IMR-90 (cell line): ENCODE results near the gene PBX3. TPM values are rescaled to one million over a fixed set of nuclear protein-coding genes. Genes with fewer than 3 reads are reported as not detected.

Experiments
- ATAC-seq: fragments of 200-7000 bp; cut with Tn5 transposase; 2 replicates; pipeline ENCODE4 v1.9.1; 2020; ENCODE audit warnings: low read depth, mild to moderate bottlenecking, moderate library complexity
- BruUV-seq: library from RNA; stranded (reverse); fragments of 400-500 nt; replicated peaks from 2 replicates; lab custom pipeline; 2021; lab: Mats Ljungman, UMichigan
- CTCF ChIA-PET: fragments of 300-600 bp; formaldehyde crosslinking; extraction: SDS; loops from one replicate; lab custom pipeline; 2021; ENCODE audit warnings: antibody characterized with exemption; lab: Yijun Ruan, JAX
- POLR2A ChIA-PET: fragments of 300-600 bp; sonication (Branson Sonifier 250); formaldehyde crosslinking; loops from one replicate; lab custom pipeline; 2022; ENCODE audit warnings: antibody characterized with exemption; ENCODE audit not compliant: unreplicated experiment; lab: Charles Lee
- DNase-seq: peaks from one replicate; pipeline ENCODE4 v3.0.0; 2013
- H2AFZ ChIP-seq: replicated peaks from 2 replicates; pipeline ENCODE3; 2013; ENCODE audit warnings: low read length, mild to moderate bottlenecking; ENCODE audit not compliant: poor library complexity
- H2AK5ac ChIP-seq: 2 replicates; pipeline ENCODE4 v1.6.1; 2013; ENCODE audit warnings: low read depth, low read length, inconsistent platforms
- H2AK9ac ChIP-seq: replicated peaks from 2 replicates; pipeline ENCODE3; 2013; ENCODE audit warnings: mild to moderate bottlenecking, low read depth, low read length, moderate library complexity; ENCODE audit not compliant: poor library complexity
- H2BK120ac ChIP-seq: 2 replicates; pipeline ENCODE4 v1.6.1; 2013; ENCODE audit warnings: low read depth, low read length, inconsistent platforms
- H2BK15ac ChIP-seq: 3 replicates; pipeline ENCODE4 v1.6.1; 2013; ENCODE audit warnings: low read depth, low read length, inconsistent platforms
- H2BK20ac ChIP-seq: 2 replicates; pipeline ENCODE4 v1.6.1; 2013; ENCODE audit warnings: low read depth, mild to moderate bottlenecking, inconsistent platforms, low read length, moderate library complexity
- H2BK5ac ChIP-seq: 2 replicates; pipeline ENCODE4 v1.6.1; 2013; ENCODE audit warnings: mild to moderate bottlenecking, low read depth, low read length, inconsistent platforms; ENCODE audit not compliant: poor library complexity, severe bottlenecking
- H3K14ac ChIP-seq: replicated peaks from 2 replicates; pipeline ENCODE4 v1.6.1; 2013; ENCODE audit warnings: low read depth, low read length, inconsistent platforms
- H3K18ac ChIP-seq: 2 replicates; pipeline ENCODE4 v1.6.1; 2013; ENCODE audit warnings: low read depth, low read length, control low read depth
- H3K23ac ChIP-seq: 2 replicates; pipeline ENCODE4 v1.6.1; 2013; ENCODE audit warnings: low read depth, low read length, inconsistent platforms
- H3K27ac ChIP-seq: 2 replicates; pipeline ENCODE4 v1.5.1; 2013; ENCODE audit warnings: mild to moderate bottlenecking, control low read depth, low read length; ENCODE audit not compliant: insufficient read depth
- H3K27me3 ChIP-seq: 2 replicates; pipeline ENCODE4 v1.6.1; 2013; ENCODE audit warnings: low read length; ENCODE audit not compliant: control insufficient read depth, insufficient read depth
- H3K36me3 ChIP-seq: 2 replicates; pipeline ENCODE4 v1.6.1; 2013; ENCODE audit warnings: low read length, mixed read lengths; ENCODE audit not compliant: control insufficient read depth, insufficient read depth
- H3K4ac ChIP-seq: 2 replicates; pipeline ENCODE4 v1.6.1; 2013; ENCODE audit warnings: low read depth, low read length, inconsistent platforms
- H3K4me1 ChIP-seq: 2 replicates; pipeline ENCODE4 v1.6.1; 2013; ENCODE audit warnings: low read length, mixed read lengths; ENCODE audit not compliant: control insufficient read depth, insufficient read depth
- H3K4me2 ChIP-seq: 2 replicates; pipeline ENCODE4 v1.6.1; 2013; ENCODE audit warnings: low read depth, mild to moderate bottlenecking, control low read depth, low read length, moderate library complexity
- H3K4me3 ChIP-seq: 2 replicates; pipeline ENCODE4 v1.5.1; 2013; ENCODE audit warnings: low read depth, mild to moderate bottlenecking, control low read depth, low read length, moderate library complexity; ENCODE audit not compliant: insufficient read depth
- H3K56ac ChIP-seq: 2 replicates; pipeline ENCODE4 v1.6.1; 2013; ENCODE audit warnings: low read length, inconsistent platforms; ENCODE audit not compliant: insufficient read depth; ENCODE audit errors: extremely low read depth
- H3K79me1 ChIP-seq, 2 experiments: 2 replicates each; pipeline ENCODE4 v1.6.1; 2013; ENCODE audit warnings: low read length in 2 of 2, inconsistent platforms in 1 of 2, low read depth in 1 of 2
- H3K9ac ChIP-seq: 2 replicates; pipeline ENCODE4 v1.6.1; 2013; ENCODE audit warnings: low read depth, low read length, control low read depth
- H3K9me1 ChIP-seq: 2 replicates; pipeline ENCODE4 v1.6.1; 2013; ENCODE audit warnings: low read length, inconsistent platforms; ENCODE audit not compliant: insufficient read depth
- H3K9me3 ChIP-seq: 2 replicates; pipeline ENCODE4 v1.6.1; 2013; ENCODE audit warnings: low read length; ENCODE audit not compliant: control insufficient read depth, insufficient read depth
- H4K20me1 ChIP-seq: 2 replicates; pipeline ENCODE4 v1.6.1; 2013; ENCODE audit warnings: low read length, inconsistent platforms; ENCODE audit not compliant: insufficient read depth
- H4K5ac ChIP-seq: 2 replicates; pipeline ENCODE4 v1.6.1; 2013; ENCODE audit warnings: mild to moderate bottlenecking, low read depth, low read length, control low read depth
- H4K8ac ChIP-seq, 2 experiments: 2 replicates each; pipeline ENCODE4 v1.6.1; 2013; ENCODE audit warnings: low read depth in 2 of 2, low read length in 2 of 2, control low read depth in 1 of 2, inconsistent platforms in 1 of 2
- H4K91ac ChIP-seq: 2 replicates; pipeline ENCODE4 v1.6.1; 2013; ENCODE audit warnings: low read depth, low read length, inconsistent platforms; ENCODE audit not compliant: insufficient read depth
- BHLHE40 ChIP-seq: fragments of 150-350 bp; IDR thresholded peaks from 2 replicates; pipeline ENCODE4 v1.6.1; 2016; ENCODE audit warnings: mild to moderate bottlenecking, low read depth, low read length
- CEBPB ChIP-seq: IDR thresholded peaks from 2 replicates; pipeline ENCODE4 v1.6.1; 2012; ENCODE audit warnings: low read depth, low read length, improper control_type of control experiment
- CHD1 ChIP-seq: IDR thresholded peaks from 2 replicates; pipeline ENCODE4 v1.6.1; 2012; ENCODE audit warnings: low read depth, low read length, improper control_type of control experiment
- ELK1 ChIP-seq: fragments of 150-350 bp; IDR thresholded peaks from 2 replicates; pipeline ENCODE4 v1.6.1; 2016; ENCODE audit warnings: low read depth, mild to moderate bottlenecking, low read length, moderate library complexity, borderline replicate concordance
- FOS ChIP-seq: fragments of 150-350 bp; IDR thresholded peaks from 2 replicates; pipeline ENCODE4 v1.6.1; 2016; ENCODE audit warnings: low read depth, low read length
- MAFK ChIP-seq: IDR thresholded peaks from 2 replicates; pipeline ENCODE4 v1.6.1; 2012; ENCODE audit warnings: low read depth, low read length, improper control_type of control experiment
- MAZ ChIP-seq: IDR thresholded peaks from 2 replicates; pipeline ENCODE4 v1.6.1; 2012; ENCODE audit warnings: low read depth, mild to moderate bottlenecking, low read length, improper control_type of control experiment, moderate library complexity, borderline replicate concordance
- MXI1 ChIP-seq: IDR thresholded peaks from 2 replicates; pipeline ENCODE4 v1.6.1; 2012; ENCODE audit warnings: low read depth, mild to moderate bottlenecking, low read length, moderate library complexity, borderline replicate concordance
- NFE2L2 ChIP-seq: fragments of 150-350 bp; IDR thresholded peaks from 2 replicates; pipeline ENCODE4 v1.6.1; 2016; ENCODE audit warnings: low read depth, mild to moderate bottlenecking, low read length
- POLR2A ChIP-seq: IDR thresholded peaks from 2 replicates; pipeline ENCODE4 v1.6.1; 2012; ENCODE audit warnings: mild to moderate bottlenecking, low read depth, low read length
- RAD21 ChIP-seq: IDR thresholded peaks from 2 replicates; pipeline ENCODE4 v1.6.1; 2012; ENCODE audit warnings: low read length, improper control_type of control experiment
- RCOR1 ChIP-seq: IDR thresholded peaks from 2 replicates; pipeline ENCODE4 v1.6.1; 2012; ENCODE audit warnings: mild to moderate bottlenecking, low read length, improper control_type of control experiment; ENCODE audit not compliant: insufficient replicate concordance
- RFX5 ChIP-seq: IDR thresholded peaks from 2 replicates; pipeline ENCODE4 v1.8.0; 2012; ENCODE audit warnings: low read depth, mild to moderate bottlenecking, low read length, moderate library complexity
- SMC3 ChIP-seq: fragments of 150-350 bp; IDR thresholded peaks from 2 replicates; pipeline ENCODE4 v1.6.1; 2016; ENCODE audit warnings: low read depth, mild to moderate bottlenecking, antibody characterized with exemption, low read length, moderate library complexity
- WGBS, 2 experiments: methylation state at CpG; one replicate each; pipeline versions ENCODE4 v1.1.5 to v1.1.7; 2013; ENCODE audit warnings: missing lambda C conversion rate in 2 of 2; ENCODE audit not compliant: insufficient read length in 1 of 2; ENCODE audit errors: extremely low coverage in 2 of 2; 5-methylcytosine and 5-hydroxymethylcytosine counted together
- dilution Hi-C: fragments of 300-500 bp; cut with HindIII; formaldehyde crosslinking; loops from one replicate; pipeline ENCODE4 v1.14.3; 2018; ENCODE audit warnings: low sequenced_read_pairs; ENCODE audit not compliant: unreplicated experiment
- in situ Hi-C: fragments of 300-500 bp; cut with MboI; formaldehyde crosslinking; loops from 3 replicates; pipeline ENCODE4 v1.14.3; 2019; ENCODE audit warnings: low sequenced_read_pairs, inconsistent platforms, mixed read lengths
- intact Hi-C: fragments of 100-400 bp; cut with micrococcal nuclease; formaldehyde crosslinking; loops from 2 replicates; pipeline ENCODE4 v1.10.0; 2022
- polyA plus RNA-seq, 3 experiments: library from polyadenylated mRNA; depleted of rRNA; stranded (reverse); fragments of >200 nt; gene quantifications; 2 replicates each; pipeline ENCODE4 v1.2.3, GENCODE V29; 2012; ENCODE audit warnings: low replicate concordance in 1 of 3
- total RNA-seq: library from RNA; depleted of rRNA; stranded (reverse); fragments of >200 nt; gene quantifications from 2 replicates; pipeline ENCODE4 v1.2.3, GENCODE V29; 2012
- TF ChIP-seq, protein P1 (sequence below): conservative IDR thresholded peaks from 2 replicates; pipeline ENCODE4 v1.5.1; 2012; ENCODE audit warnings: mild to moderate bottlenecking, low read depth, low read length, improper control_type of control experiment
- TF ChIP-seq, protein P2 (sequence below): fragments of 150-350 bp; IDR thresholded peaks from 2 replicates; pipeline ENCODE4 v1.6.1; 2017; ENCODE audit warnings: mild to moderate bottlenecking, antibody characterized with exemption, low read length, low read depth

The PBX3 gene
- total and polyA plus RNA-seq, 2 of the 4 experiments (the other 2 are of a cell fraction): 12.0 to 15.6 TPM

GRCh38 chr9:125755340-125755739 lies 8.2 kb downstream of the PBX3 start:
- BruUV-seq: no TSS peak
- intact Hi-C loops: loop anchor here (5.0 kb wide), 1 partner anchor 87 kb away; no protein-coding TSS in a partner anchor
- H4K5ac ChIP-seq: no peak overlapping the region
- no peak for TF ChIP-seq CEBPB
- TF ChIP-seq RCOR1: no peak
- TF ChIP-seq FOS: no peak
- TF ChIP-seq NFE2L2: no peak
- TF ChIP-seq MAZ: no peak
- TF ChIP-seq RFX5: no peak
- TF ChIP-seq, protein P1, sequence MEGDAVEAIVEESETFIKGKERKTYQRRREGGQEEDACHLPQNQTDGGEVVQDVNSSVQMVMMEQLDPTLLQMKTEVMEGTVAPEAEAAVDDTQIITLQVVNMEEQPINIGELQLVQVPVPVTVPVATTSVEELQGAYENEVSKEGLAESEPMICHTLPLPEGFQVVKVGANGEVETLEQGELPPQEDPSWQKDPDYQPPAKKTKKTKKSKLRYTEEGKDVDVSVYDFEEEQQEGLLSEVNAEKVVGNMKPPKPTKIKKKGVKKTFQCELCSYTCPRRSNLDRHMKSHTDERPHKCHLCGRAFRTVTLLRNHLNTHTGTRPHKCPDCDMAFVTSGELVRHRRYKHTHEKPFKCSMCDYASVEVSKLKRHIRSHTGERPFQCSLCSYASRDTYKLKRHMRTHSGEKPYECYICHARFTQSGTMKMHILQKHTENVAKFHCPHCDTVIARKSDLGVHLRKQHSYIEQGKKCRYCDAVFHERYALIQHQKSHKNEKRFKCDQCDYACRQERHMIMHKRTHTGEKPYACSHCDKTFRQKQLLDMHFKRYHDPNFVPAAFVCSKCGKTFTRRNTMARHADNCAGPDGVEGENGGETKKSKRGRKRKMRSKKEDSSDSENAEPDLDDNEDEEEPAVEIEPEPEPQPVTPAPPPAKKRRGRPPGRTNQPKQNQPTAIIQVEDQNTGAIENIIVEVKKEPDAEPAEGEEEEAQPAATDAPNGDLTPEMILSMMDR: no peak
- TF ChIP-seq MXI1: no peak
- no peak for TF ChIP-seq ELK1
- no peak for TF ChIP-seq POLR2A
- no peak for TF ChIP-seq CHD1
- no peak for TF ChIP-seq BHLHE40
- TF ChIP-seq, protein P2, sequence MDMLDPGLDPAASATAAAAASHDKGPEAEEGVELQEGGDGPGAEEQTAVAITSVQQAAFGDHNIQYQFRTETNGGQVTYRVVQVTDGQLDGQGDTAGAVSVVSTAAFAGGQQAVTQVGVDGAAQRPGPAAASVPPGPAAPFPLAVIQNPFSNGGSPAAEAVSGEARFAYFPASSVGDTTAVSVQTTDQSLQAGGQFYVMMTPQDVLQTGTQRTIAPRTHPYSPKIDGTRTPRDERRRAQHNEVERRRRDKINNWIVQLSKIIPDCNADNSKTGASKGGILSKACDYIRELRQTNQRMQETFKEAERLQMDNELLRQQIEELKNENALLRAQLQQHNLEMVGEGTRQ: no peak
- no peak for TF ChIP-seq MAFK
- TF ChIP-seq RAD21: no peak
- no peak for TF ChIP-seq SMC3
- no peak overlapping the region for H3K4me2 ChIP-seq
- no peak overlapping the region for H3K27ac ChIP-seq
- H2AK9ac ChIP-seq: no peak overlapping the region
- H3K79me1 ChIP-seq: peaks cover 10 to 40% of the 10 kb centered on the region in 2 experiments; a peak in 3 of 4 replicates
- no peak overlapping the region for H2BK120ac ChIP-seq
- H2BK20ac ChIP-seq: no peak overlapping the region
- H3K4ac ChIP-seq: no peak overlapping the region
- H2AK5ac ChIP-seq: no peak overlapping the region
- POLR2A ChIA-PET: no interaction called here
- 100% methylated on average over 1 of the region's 1 CpG; no CpG with 5 or more reads in 1 of the 2 experiments for whole genome bisulfite sequencing, 2 experiments
- H4K91ac ChIP-seq: no peak overlapping the region
- H3K36me3 ChIP-seq: peaks cover 2% of the 10 kb centered on the region; the same call in 1 of the 2 replicates
- no peak overlapping the region for H3K9ac ChIP-seq
- H4K20me1 ChIP-seq: peaks cover 11% of the 10 kb centered on the region
- ATAC-seq: no peak
- no peak overlapping the region for H3K18ac ChIP-seq
- no peak overlapping the region for H2BK5ac ChIP-seq
- no peak overlapping the region for H3K14ac ChIP-seq
- no peak overlapping the region for H2AFZ ChIP-seq
- no peak overlapping the region for H3K56ac ChIP-seq
- no peaks in the 10 kb centered on the region for H3K27me3 ChIP-seq
- CTCF ChIA-PET: interaction anchor here (0.8 kb wide), 1 partner anchor 11 kb away, joined by 3 read pairs; no protein-coding TSS in a partner anchor
- no peak overlapping the region for H3K23ac ChIP-seq
- H2BK15ac ChIP-seq: no peak overlapping the region
- in situ Hi-C loops: no loop called here
- H3K9me3 ChIP-seq: no peaks in the 10 kb centered on the region
- no peaks in the 10 kb centered on the region; the same call in 1 of the 2 replicates for H3K9me1 ChIP-seq
- DNase-seq: no peak
- dilution Hi-C loops: no loop called here
- peaks cover 7% of the 10 kb centered on the region for H3K4me1 ChIP-seq
- no peak overlapping the region for H4K8ac ChIP-seq
- no peak overlapping the region for H3K4me3 ChIP-seq
